Measurements from ENCODE around the gene GNG13. TPM values are rescaled to one million over a fixed set of nuclear protein-coding genes. Genes with fewer than 3 reads are reported as not detected.

The GNG13 gene, protein sequence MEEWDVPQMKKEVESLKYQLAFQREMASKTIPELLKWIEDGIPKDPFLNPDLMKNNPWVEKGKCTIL
- total RNA-seq: not detected in 2 replicates

DNA sequence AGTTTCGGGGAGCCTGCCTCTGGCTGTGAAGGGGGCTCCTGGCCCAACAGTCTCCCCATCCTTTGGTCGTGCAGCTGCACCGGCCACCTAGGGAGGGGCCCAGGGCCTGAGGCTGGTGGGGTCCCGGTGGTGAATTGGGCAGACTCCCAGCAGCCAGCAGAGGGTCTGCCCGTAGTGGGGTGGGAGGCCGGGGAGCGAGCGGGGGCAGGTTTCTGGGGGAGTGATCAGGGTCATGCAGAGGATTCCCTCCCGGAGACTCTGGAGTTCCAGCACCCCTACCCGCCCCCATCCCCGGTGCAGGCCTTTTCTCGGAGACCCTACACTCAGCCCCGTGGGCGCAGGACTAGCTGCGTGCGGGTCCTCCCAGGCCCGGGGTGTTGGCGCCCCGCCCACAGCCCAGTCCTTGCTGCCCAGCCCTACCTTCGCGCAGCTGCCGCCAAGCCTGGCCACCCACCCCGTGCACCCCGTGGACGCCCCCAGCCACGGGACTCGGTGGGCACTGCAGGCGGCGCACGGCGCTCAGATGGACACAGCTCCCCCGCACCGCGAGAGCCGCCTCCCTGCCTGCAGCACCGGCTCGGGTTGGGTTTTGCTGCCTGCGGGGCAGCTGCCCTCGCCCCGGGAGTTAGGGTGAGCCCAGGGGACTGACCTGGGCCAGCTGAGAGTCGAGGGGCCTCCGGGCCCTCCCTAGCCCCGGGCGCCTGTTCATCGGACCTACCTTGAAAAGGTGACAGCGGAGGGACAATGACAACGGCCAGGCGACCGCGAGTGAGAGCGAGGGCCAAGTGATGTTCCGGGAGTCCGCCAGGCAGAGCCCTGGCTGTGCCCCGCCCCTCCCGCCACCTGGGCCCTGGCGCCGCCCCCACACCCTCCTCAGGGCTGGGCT, at the start of gene GNG13:
Gene GNG13, minus strand, starts transcription at position 787 of the 886 bp plus-strand sequence. CDS start 1,657 bp downstream, outside the sequence.
- no peak for DNase-seq (ENCODE audit: low read depth)
- TF ChIP-seq, protein P1, sequence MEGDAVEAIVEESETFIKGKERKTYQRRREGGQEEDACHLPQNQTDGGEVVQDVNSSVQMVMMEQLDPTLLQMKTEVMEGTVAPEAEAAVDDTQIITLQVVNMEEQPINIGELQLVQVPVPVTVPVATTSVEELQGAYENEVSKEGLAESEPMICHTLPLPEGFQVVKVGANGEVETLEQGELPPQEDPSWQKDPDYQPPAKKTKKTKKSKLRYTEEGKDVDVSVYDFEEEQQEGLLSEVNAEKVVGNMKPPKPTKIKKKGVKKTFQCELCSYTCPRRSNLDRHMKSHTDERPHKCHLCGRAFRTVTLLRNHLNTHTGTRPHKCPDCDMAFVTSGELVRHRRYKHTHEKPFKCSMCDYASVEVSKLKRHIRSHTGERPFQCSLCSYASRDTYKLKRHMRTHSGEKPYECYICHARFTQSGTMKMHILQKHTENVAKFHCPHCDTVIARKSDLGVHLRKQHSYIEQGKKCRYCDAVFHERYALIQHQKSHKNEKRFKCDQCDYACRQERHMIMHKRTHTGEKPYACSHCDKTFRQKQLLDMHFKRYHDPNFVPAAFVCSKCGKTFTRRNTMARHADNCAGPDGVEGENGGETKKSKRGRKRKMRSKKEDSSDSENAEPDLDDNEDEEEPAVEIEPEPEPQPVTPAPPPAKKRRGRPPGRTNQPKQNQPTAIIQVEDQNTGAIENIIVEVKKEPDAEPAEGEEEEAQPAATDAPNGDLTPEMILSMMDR (IDR thresholded peaks at IDR 0.05; ENCODE audit: insufficient read depth, low read depth, low read length): no peak
- H3K4me3 ChIP-seq (ENCODE audit: low read depth, low read length): no peak within 1 kb of the TSS

DNA sequence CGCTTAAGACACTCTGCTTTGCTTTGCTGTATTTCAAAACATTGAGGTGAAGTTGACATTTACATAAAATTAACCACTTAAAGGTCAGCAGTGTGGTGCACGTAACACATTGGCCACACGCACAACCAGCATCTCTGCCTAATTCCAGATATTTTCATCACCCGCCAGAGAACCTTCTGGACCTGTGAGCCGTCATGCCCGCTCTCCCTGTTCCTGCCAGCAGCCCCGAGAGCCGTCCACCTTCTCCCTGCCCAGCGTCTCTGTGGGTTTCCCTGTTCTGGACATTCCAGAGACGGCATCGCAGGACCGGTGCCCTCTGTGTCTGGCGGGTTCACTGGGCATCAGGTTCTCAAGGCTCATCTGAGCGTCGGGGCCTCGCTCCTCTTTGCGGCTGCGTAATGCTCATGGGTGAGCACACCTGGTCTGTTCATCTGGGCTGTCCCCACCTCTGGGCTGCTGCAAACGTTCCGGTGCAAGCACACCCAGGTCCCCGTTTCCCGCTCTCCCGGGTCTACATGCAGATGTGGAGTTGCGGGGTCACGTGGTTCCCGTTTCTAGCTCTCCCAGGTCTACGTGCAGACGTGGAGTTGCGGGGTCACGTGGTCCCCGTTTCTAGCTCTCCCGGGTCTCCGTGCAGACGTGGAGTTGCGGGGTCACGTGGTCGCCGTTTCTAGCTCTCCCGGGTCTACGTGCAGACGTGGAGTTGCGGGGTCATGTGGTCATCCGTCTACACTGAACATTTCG, 48.1 kb upstream of the GNG13 start:
- TF ChIP-seq, protein P1 (IDR thresholded peaks at IDR 0.05; ENCODE audit: insufficient read depth, low read depth, low read length): no peak
- H3K4me3 ChIP-seq (ENCODE audit: low read depth, low read length): no peak overlapping the region
- no peak for DNase-seq (ENCODE audit: low read depth)

DNA sequence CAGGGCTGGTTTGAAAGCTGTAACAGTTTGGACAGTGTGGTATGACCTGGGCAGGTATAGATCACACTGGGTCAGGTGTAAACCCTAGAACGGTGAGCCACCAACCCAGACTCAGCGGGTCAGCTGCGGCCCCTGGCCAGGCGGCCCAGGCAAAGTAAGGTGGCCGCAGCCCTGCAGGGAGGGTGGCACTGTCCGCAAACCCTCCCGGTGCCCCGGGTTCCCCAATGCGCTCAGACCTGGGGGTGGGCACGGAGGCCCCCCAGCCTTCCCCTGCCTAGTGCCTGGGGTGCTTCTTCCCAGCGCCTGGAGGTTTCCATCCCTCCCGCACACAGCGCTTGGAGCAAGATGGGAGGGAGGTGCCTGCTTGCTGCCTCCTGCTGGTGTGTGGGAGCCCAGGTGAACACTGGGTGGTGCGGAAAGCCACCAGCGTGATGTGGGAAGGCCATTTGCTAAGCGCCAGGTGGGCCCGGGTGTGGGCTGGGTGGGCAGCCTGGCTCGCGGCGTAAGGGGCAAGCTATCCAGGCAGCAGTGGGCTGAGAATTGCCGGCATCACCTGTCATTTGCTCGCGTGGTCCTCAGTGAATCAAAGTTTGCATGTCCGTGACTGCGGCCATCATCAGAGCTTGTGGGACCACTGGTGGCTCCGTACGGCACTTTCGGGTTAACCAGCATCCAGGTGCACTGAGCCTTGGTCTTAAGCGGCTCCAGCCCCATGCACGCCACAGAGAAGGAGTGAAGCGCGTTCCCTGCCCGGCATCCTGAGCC, 47.3 kb upstream of the GNG13 start:
- DNase-seq (ENCODE audit: low read depth): no peak
- H3K4me3 ChIP-seq (ENCODE audit: low read depth, low read length): no peak overlapping the region
- TF ChIP-seq, protein P1 (IDR thresholded peaks at IDR 0.05; ENCODE audit: insufficient read depth, low read depth, low read length): no peak

DNA sequence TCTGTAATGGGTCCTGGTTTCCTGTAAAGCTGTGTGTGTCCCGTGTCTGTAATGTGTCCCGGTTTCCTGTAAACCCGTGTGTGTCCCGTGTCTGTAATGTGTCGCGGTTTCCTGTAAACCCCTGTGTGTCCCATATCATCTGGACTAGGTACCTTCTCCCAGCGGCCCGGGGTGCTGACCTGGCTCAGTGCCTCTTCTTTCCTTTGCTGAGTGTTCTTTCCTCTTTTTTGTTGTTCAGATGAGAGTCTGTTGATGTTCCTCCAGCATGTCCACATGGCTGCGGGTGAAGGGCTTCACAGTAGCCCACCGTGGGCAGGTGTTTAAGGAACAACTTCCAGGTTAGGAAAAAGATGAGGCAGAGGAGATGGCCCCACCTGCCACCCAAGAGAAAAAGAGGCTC, 46.6 kb upstream of the GNG13 start:
- H3K4me3 ChIP-seq (ENCODE audit: low read depth, low read length): no peak overlapping the region
- TF ChIP-seq, protein P1 (IDR thresholded peaks at IDR 0.05; ENCODE audit: insufficient read depth, low read depth, low read length): no peak
- DNase-seq (ENCODE audit: low read depth): no peak

DNA sequence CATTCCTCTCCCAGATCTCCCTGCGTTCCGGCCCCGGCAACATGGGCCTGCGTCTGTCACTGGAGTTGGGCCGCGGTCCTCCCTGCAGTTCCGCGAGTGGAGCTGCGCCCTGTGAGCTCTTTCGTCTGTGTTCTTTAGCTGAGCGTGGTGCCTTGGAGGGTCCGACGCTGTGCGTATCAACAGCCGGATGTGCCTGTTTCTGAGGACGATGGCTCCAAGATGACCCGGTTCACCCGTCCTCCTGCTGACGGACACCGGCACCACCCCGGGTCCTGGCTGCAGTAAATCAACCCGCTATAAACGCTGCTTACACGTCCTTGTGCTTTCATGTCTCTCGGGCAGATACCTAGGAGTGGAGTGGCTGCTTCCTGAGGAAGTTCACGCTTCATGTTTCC, 44.8 kb upstream of the GNG13 start:
- H3K4me3 ChIP-seq (ENCODE audit: low read depth, low read length): no peak overlapping the region
- TF ChIP-seq, protein P1 (IDR thresholded peaks at IDR 0.05; ENCODE audit: insufficient read depth, low read depth, low read length): no peak
- DNase-seq (ENCODE audit: low read depth): no peak

DNA sequence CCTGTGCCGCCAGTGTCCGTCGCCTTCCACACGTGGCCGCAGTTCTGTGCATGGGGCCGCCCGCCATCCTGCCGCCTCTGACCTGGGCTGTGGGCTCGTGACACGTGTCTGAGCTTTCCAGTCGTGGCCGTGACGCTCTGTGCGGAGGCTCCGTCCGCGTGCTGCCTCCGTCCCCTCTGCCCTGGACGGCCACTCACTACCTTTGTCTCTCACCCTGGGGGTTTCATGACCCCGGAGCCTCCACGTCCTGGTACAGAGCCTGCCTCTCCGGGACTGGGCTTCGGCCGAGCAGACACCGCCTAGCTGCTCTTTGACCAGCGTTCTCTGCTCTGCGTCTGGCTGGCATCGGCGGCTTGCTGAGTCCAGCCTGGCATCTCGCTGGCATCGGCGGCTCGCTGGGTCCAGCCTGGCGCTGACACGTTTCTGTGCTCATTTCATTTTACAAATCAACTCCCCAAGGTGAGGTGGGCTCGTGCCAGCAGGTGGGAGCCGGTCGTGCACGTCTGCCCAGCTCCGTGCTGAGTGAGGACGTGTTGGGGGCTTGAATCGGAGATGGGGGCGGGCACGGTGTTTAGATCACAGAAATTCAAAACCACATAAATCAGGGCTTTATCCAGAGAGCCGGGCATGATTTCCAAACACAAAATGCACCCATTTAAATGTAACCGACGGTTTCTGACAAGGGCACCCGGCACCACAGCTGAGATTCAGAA, 44.3 kb upstream of the GNG13 start:
- TF ChIP-seq, protein P1 (IDR thresholded peaks at IDR 0.05; ENCODE audit: insufficient read depth, low read depth, low read length): no peak
- DNase-seq (ENCODE audit: low read depth): no peak
- H3K4me3 ChIP-seq (ENCODE audit: low read depth, low read length): no peak overlapping the region

All from fibroblast of villous mesenchyme (primary cell).